Measurements from ENCODE around the gene C12orf56.

- no peak for TF ChIP-seq POLR2AphosphoS5 (IDR thresholded peaks at IDR 0.05)
- no peak for TF ChIP-seq CTCF (IDR thresholded peaks at IDR 0.05; ENCODE audit: poor library complexity, severe bottlenecking)
- TF ChIP-seq EZH2 (IDR thresholded peaks at IDR 0.05; ENCODE audit: borderline replicate concordance, insufficient read depth, low read length, poor library complexity, severe bottlenecking), result no peak
- TF ChIP-seq REST (IDR thresholded peaks at IDR 0.05; ENCODE audit: borderline replicate concordance), result no peak
- no peak for TF ChIP-seq EP300 (conservative IDR thresholded peaks at IDR 0.05; ENCODE audit: poor library complexity, severe bottlenecking)
Measured at GRCh38 chr12:64258576-64258975, 132.0 kb downstream of the C12orf56 start.

All from neural cell (in vitro differentiated cells).